Tibial artery (tissue), 4 donors: ENCODE results near the gene NHERF1.

ENCODE experiments used
- DNase-seq, 2 donors: peaks; one replicate each; pipeline ENCODE4 v3.0.0-alpha.2; 2019
- H3K27ac ChIP-seq, 2 donors: fragments of 200-600 bp; sonication (generic) in 1 of 2; 1 replicate in 1 of 2; 2 replicates in 1 of 2; pipeline ENCODE4 v1.5.1; 2018 to 2019; ENCODE audit warnings: mild to moderate bottlenecking in 1 of 2
- H3K27me3 ChIP-seq, 2 donors: fragments of 200-600 bp; sonication (generic) in 1 of 2; one replicate each; pipeline versions ENCODE4 v1.5.1 to v1.6.0; 2016 to 2019
- H3K36me3 ChIP-seq, 3 donors: fragments of 200-600 bp; sonication (generic) in 2 of 3; one replicate each; pipeline ENCODE4 v1.5.1; 2016 to 2019; ENCODE audit warnings: mild to moderate bottlenecking in 2 of 3
- H3K4me1 ChIP-seq, 4 donors: fragments of 200-600 bp; sonication (generic) in 2 of 4; 1 replicate in 3 of 4; 2 replicates in 1 of 4; pipeline ENCODE4 v1.5.1; 2016 to 2019
- H3K4me3 ChIP-seq, 2 donors: fragments of 200-600 bp; sonication (generic) in 1 of 2; 1 replicate in 1 of 2; 2 replicates in 1 of 2; pipeline ENCODE4 v1.5.1; 2018 to 2019; ENCODE audit warnings: mild to moderate bottlenecking in 2 of 2
- H3K9me3 ChIP-seq, 3 donors: fragments of 200-600 bp; sonication (generic) in 1 of 3; one replicate each; pipeline ENCODE4 v1.5.1; 2016 to 2019
- intact Hi-C: fragments of 100-400 bp; cut with DNase I; formaldehyde crosslinking; loops from one replicate; pipeline ENCODE4 v1.15.0; 2023; ENCODE audit warnings: low total_unique reads
- TF ChIP-seq, protein P1 (sequence below), 2 experiments: fragments of 200-600 bp in 1 of 2; fragments of 450-650 bp in 1 of 2; IDR thresholded peaks; one replicate each; pipeline ENCODE4 v1.5.1; 2017 to 2019; ENCODE audit warnings: antibody characterized with exemption in 2 of 2, mild to moderate bottlenecking in 1 of 2, moderate library complexity in 1 of 2

The NHERF1 gene

DNA sequence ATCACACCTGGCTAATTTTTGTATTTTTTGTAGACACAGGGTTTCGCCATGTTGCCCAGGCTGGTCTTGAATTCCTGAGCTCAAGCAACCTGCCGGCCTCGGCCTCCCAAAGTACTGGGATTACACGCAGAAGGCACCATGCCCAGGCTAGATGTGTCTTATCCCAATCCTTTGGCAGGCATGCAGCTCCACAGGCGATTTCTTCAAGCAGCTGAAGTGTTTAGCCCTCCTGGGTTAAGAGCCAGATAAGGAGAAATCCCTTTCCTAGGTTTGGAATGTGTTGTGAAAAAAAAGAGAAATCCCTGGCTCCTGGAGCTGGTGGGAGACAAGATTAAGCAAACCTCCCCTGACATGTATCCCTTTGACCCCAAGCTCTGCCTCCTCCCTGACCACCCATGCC, 2.1 kb upstream of the NHERF1 start:
- peaks cover 0 to 18% of the 10 kb centered on the region in 2 donors for H3K27me3 ChIP-seq
- TF ChIP-seq, protein P1, sequence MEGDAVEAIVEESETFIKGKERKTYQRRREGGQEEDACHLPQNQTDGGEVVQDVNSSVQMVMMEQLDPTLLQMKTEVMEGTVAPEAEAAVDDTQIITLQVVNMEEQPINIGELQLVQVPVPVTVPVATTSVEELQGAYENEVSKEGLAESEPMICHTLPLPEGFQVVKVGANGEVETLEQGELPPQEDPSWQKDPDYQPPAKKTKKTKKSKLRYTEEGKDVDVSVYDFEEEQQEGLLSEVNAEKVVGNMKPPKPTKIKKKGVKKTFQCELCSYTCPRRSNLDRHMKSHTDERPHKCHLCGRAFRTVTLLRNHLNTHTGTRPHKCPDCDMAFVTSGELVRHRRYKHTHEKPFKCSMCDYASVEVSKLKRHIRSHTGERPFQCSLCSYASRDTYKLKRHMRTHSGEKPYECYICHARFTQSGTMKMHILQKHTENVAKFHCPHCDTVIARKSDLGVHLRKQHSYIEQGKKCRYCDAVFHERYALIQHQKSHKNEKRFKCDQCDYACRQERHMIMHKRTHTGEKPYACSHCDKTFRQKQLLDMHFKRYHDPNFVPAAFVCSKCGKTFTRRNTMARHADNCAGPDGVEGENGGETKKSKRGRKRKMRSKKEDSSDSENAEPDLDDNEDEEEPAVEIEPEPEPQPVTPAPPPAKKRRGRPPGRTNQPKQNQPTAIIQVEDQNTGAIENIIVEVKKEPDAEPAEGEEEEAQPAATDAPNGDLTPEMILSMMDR (IDR thresholded peaks at IDR 0.05) = no peak
- no peak overlapping the region for H3K27ac ChIP-seq
- H3K4me1 ChIP-seq = peaks cover 0 to 36% (median 33%) of the 10 kb centered on the region in 4 donors
- no peaks in the 10 kb centered on the region for H3K36me3 ChIP-seq
- intact Hi-C loops = no loop called here
- no peak overlapping the region for H3K4me3 ChIP-seq
- DNase-seq = no peak
- no peaks in the 10 kb centered on the region for H3K9me3 ChIP-seq

DNA sequence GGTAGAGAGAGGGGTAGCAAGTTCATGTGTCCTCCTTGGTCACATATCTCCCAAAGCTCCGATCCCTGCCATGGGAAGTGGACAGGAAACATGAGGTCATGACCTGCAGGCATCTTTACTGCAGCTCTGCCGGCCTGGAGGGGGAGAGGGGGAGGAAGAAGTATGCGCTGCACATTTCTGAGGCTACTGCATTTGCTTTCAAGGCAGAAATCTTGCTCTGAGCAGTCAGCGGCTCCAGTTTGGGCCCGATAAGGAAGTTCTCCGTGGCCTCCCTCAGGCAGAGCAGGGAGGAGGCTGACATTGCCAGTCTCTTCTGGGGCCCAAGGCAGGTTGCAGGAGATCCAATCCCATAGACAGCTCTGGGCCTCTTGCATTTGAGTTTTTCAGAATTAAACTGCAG, 1.5 kb upstream of the NHERF1 start:
- DNase-seq = no peak
- intact Hi-C loops = no loop called here
- Histone ChIP-seq H3K27me3 (peaks cover 0 to 13% of the 10 kb centered on the region in 2 donors), H3K4me1 (peaks cover 0 to 41% (median 36%) of the 10 kb centered on the region in 4 donors), H3K9me3 (no peaks in the 10 kb centered on the region), H3K36me3 (no peaks in the 10 kb centered on the region), H3K27ac (no peak overlapping the region), H3K4me3 (no peak overlapping the region)
- TF ChIP-seq, protein P1 (IDR thresholded peaks at IDR 0.05) = no peak

DNA sequence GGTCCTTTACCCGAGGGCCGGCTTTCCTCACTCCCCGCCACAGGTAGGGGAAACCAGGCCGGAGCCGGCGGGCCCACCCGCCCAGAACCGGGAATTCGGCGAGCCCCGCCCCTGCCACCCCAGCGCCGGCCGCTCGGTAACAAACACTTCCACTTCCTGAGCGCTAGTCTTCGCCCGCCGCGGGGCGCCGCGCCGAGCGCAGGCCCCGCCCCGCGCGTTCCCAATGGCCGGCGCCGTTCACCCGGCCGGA, 224 bp upstream of the NHERF1 start:
- DNase-seq = no peak
- TF ChIP-seq, protein P1 (IDR thresholded peaks at IDR 0.05) = peak; percentile 10 to 44
- no peaks in the 10 kb centered on the region for H3K36me3 ChIP-seq
- peaks cover 0 to 43% (median 36%) of the 10 kb centered on the region in 4 donors for H3K4me1 ChIP-seq
- H3K9me3 ChIP-seq = no peaks in the 10 kb centered on the region
- peaks cover 0 to 3% of the 10 kb centered on the region in 2 donors for H3K27me3 ChIP-seq
- intact Hi-C loops = loop anchor here (2.0 kb wide), 1 partner anchor 29 kb away; the partner anchor contains the start of gene NAT9
- H3K4me3 ChIP-seq = peak overlapping the region; percentile 95 to 98
- H3K27ac ChIP-seq = peak overlapping the region; percentile 80 to 89

DNA sequence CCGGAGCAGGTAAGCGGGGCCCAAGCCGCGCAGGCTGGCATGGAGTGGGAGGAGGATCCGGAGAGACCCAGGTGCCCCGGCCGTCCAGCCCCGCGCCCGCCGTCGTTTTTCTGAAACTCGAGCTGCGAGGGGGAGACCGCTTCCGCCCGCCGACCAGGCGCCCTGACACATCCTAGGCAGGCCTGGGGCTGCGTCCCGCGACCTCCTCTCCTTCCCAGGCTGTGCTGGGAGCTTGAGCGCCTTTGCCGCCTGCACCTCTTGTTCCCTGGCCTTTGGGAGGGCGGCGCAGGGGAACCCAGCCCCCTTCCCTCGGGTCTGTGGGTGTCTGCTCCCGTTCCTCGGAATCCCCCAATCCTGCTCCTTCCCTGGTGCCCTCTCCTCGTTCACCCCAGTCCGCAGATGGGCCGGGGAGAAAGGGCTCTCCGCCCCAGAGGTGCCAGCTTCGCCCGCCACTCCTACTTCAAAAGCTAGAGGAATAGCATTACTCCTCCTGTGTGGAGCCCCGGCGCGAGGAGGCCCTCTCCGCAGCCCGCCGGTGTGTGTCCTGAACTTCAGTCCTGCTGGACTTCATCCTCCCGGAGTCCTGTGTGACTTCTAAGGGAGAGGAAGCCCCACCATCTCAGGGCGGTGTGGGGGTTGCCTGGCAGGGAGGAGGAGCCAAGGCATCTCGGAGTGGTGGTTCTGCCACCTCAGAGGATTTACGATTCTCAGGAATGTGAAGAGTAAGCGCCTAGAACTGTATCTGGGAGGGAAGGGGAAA, 1.0 kb downstream of the NHERF1 start:
- no peaks in the 10 kb centered on the region for H3K27me3 ChIP-seq
- H3K27ac ChIP-seq = peak overlapping the region; percentile 80 to 89
- peaks cover 0 to 43% (median 36%) of the 10 kb centered on the region in 4 donors for H3K4me1 ChIP-seq
- peak overlapping the region; percentile 95 to 98 for H3K4me3 ChIP-seq
- H3K36me3 ChIP-seq = no peaks in the 10 kb centered on the region
- TF ChIP-seq, protein P1 (IDR thresholded peaks at IDR 0.05) = no peak
- H3K9me3 ChIP-seq = no peaks in the 10 kb centered on the region
- intact Hi-C loops = loop anchor here (2.0 kb wide), 1 partner anchor 27 kb away; the partner anchor contains the start of gene NAT9
- DNase-seq = no peak

DNA sequence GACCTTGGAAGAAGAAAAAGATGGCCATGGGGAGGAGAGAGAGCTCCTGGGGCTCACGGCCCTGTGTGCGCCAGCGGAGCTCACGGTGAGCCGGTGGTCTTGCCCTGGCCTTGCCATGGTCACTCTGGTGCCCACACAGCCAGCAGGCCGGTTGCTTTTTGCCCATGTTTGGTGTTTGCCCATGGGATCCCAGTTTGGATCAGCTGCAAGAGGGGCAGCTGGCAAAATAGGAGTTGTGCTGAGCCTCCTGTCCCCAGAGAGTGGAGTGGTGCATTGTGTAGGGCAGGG, 1.6 kb downstream of the NHERF1 start:
- peaks cover 0 to 43% (median 33%) of the 10 kb centered on the region in 4 donors for H3K4me1 ChIP-seq
- TF ChIP-seq, protein P1 (IDR thresholded peaks at IDR 0.05) = no peak
- no peaks in the 10 kb centered on the region for H3K36me3 ChIP-seq
- no peaks in the 10 kb centered on the region for H3K9me3 ChIP-seq
- H3K27ac ChIP-seq = peak overlapping the region; percentile 80 to 89
- H3K27me3 ChIP-seq = no peaks in the 10 kb centered on the region
- peak overlapping the region; percentile 95 to 98 for H3K4me3 ChIP-seq
- intact Hi-C loops = no loop called here
- DNase-seq = no peak
